GM21825 (cell line): ENCODE data around the gene ADGRV1.

Source experiments
- ATAC-seq: cut with Tn5 transposase; IDR thresholded peaks from one replicate; pipeline ENCODE4 v1.9.1; 2021; ENCODE audit warnings: mild to moderate bottlenecking, moderate library complexity; ENCODE audit not compliant: unreplicated experiment

The ADGRV1 gene

DNA sequence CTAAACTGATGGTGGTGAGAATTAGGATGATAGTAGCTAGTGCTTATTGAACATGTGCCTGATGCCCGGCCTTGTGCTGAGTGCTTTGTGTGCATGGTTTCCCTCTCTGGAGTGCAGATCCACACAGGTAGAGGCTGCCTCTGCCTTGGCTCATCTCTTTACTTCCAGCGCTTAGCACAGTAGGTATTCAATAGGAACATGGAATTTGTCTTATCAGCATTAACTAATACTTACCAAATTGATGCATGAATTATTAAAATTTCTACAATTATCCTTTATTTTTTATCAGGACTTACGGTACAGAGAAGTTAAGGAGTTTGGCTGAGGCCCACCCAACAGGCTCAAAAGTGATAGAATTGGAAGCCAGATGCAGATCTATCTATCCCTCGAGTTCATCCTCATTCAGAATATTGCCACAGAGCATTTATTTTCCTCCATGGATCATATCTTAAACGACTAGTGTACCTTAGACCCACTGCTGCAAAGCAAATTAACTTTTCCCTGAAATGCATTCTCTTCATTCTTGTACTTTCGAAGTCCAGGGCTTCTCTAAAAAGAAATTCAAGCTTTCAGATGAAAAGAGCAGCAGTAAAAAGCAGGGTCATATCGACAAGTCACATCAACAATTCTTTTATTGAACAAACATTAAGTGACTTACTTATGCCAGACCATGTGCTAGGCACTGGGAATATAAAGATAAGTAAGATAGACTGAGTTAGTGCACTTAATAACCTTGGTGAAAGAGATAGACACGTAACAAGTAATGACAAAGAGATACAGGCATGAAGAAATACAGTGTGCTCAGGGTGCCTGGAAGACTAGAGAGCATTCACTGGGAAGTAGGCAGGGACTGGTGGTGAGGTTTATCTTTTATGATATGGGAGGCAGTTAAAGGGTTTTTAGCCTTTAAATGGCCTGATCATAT, 534.5 kb downstream of the ADGRV1 start:
- ATAC-seq = no peak

DNA sequence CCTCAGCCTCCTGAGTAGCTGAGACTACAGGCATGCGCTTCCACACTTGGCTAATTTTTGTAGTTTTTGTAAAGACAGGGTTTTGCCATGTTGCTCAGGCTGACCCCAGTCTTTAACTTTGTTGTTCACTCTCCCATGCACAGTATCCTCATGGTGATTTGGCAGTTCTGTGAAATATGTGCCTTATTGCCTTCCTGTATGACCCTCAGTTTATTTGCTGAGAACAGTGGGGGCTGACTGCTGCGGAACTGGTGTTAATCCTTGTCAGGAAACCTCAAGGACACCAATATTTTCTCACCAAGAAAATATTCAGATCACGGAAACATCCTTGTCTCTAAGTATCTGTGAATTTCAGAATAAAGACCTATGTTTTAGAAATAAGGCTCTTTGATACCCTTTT, 536.7 kb downstream of the ADGRV1 start:
- ATAC-seq = no peak

- ATAC-seq = no peak
These were observed 537.3 kb downstream of the ADGRV1 start for GRCh38 chr5:91095786-91096385.

DNA sequence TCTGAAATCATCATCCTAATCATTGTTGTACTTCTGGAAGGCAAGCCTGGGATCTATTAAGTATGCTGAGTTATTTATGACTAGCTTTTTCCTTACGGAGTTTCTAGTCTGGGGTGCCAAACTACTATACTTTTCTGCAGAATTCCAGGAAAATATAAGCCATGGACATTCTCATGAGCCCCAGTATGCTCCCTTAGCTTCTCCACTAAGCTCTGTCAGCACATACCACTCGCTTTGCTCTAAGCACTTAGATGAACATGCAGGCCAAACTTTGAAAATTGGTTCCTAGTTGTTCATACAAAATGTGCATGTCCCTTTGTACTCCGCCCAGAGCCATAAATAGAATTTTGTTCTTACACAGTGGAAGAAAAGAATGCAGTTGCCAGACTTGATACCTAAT, 539.9 kb downstream of the ADGRV1 start:
- ATAC-seq = no peak

DNA sequence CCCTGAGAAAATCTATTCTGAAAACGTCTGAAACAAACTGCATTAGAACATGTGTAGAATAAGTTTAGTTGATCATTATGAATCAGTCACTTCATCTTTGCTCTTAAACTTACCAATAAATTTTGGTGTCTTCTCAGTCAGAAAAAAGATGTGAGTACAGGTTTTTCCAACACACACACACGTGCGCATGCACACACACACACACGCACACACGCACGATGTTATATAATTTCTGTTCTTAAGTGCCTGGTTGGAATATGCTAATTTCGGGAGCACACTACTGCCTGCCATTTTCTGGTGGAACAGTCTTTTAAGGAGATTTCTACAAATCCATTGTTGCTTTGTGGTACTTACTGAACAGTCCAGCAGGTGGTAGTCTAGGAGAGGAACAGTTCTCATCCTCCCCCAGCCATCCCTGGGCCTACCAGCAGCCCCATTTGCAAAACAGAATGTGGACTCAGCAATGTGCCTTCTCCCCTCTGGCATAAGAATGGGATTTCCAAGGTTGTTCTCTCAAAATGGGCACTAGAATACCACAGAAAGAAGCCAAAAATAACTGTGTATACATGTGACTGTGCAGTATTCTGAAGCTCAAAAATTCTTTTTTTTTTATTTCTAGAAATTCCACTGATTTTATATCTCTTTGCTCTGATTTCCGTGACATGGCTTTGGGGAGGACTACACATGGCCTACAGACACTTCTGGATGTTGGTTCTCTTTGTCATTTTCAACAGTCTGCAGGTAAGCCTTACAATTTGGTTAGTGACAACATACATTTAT, 543.2 kb downstream of the ADGRV1 start:
- peak; percentile 98 for ATAC-seq

- no peak for ATAC-seq
These were observed 544.9 kb downstream of the ADGRV1 start for GRCh38 chr5:91103353-91104061.

GRCh38 chr5:91104062-91104448, 545.5 kb downstream of the ADGRV1 start:
- no peak for ATAC-seq

- no peak for ATAC-seq
These were observed 548.4 kb downstream of the ADGRV1 start for GRCh38 chr5:91106842-91107511.

DNA sequence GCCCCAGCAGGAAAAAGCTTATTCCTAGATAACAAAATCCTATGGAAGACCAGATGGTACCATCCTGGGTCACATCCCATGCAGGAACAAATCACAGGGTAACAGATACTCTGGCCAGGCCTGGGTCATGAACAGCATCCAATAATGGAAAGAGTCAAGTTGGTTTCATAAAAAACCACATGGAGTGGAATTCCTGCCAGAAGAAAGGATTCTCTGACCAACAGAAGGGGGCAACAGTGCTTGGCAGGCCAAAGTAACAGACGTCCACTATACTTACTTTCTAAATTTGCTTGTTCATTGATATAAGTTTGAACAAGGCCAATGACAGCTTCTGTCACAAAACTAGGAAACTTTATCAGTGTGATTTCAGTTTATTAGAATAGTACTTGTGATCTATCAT, 551.0 kb downstream of the ADGRV1 start:
- ATAC-seq = no peak

GRCh38 chr5:91110686-91111085, 552.1 kb downstream of the ADGRV1 start:
- ATAC-seq = no peak

- ATAC-seq = no peak
These were observed 553.1 kb downstream of the ADGRV1 start for GRCh38 chr5:91111473-91112238.

DNA sequence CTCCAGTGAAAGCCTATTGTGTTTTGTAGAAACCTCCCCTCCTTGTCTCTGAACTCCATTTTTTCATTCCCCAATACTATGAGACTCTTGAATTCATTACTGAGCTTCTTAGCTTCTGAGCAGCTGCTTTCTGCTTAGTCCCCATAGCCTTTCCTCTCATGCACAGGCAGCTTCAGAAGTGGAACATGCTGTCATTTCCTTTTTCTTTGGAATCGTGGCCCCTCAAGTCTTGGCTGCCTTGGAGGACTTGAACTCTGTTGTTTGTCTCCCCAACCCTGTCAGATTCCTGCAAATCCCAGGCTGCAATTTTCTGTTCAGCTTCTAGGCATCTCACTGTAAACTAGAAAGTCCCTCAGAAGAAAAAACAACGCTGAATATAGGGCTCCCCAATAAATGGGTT, 556.1 kb downstream of the ADGRV1 start:
- no peak for ATAC-seq

DNA sequence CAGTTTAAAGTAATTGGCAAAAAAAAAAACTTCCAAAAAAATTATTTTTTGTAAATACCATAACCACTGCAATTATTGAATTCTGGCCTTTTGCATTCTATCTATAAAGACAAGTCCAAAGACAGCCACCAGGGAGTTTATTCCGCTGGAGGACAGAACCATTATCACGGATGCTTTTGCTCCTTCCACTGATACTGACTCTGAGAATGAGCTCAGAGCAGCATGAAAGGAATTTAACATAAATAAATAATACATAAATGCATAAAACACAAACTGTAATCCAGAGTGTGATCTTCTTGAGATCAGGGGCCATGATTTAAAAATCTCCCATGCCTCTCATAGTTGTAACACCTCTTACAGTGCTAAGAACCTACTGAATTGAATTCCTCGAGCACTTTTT, 559.8 kb downstream of the ADGRV1 start:
- ATAC-seq = no peak

- ATAC-seq = no peak
These were observed 560.2 kb downstream of the ADGRV1 start for GRCh38 chr5:91118796-91119195.

DNA sequence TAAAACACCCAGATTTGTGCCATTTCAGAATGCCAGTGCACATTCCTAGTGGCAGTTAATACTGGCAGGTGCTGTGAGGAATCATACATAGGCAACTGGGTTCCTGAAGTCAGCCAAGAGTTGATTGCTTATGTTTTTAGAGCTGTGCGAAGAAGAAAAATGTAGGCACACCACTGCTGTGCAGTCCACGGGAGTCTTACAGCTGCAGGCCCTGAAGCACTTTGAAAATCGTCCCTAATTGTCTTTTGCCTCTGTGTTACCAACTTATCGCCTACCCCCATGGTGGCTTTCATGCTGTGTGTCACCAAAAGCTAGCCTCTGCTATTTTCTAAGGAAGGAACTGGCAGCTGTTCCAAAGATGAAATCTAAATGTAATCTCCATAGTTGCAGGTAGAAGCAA, 560.6 kb downstream of the ADGRV1 start:
- ATAC-seq = no peak

DNA sequence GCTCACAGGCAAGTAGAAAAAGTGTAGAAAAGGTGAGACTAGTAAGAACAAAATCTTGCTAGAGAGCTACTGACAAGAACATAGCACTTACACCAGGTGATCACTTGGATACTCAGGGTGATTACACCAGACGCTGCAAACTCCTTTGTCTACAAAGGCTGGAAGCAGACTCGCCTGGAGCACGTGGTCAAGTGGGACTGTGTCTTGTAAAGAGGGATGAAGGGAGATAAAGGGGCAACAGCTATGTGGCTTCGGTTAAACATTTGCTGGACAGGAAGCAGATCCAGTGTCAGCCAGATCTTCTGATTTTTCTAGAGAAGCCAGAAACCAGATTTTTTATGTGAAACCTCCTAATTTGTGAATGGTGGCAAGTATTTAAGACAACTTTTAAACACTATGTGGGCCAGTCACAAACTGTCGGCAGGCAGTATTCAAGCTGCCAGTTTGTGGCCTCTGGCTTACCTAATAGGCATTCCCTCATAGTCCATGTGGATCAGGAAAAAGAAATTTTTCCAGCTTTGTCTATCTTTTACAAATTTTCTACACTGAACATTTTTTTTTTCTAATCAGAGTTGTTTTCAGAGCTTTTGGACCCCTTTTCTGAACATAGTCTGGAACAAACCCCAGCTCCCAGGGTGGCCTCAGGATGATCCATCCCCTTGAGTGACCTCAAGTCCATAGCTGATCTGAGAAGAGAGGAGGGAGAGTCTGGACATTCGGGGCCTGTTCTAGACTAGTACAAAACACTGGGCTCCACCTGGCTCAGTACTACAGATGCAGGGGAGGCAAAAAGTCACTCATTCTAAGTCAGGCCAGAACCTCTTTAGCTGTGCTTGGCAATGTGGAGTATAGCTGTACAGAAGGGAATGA, 561.6 kb downstream of the ADGRV1 start:
- ATAC-seq = no peak

DNA sequence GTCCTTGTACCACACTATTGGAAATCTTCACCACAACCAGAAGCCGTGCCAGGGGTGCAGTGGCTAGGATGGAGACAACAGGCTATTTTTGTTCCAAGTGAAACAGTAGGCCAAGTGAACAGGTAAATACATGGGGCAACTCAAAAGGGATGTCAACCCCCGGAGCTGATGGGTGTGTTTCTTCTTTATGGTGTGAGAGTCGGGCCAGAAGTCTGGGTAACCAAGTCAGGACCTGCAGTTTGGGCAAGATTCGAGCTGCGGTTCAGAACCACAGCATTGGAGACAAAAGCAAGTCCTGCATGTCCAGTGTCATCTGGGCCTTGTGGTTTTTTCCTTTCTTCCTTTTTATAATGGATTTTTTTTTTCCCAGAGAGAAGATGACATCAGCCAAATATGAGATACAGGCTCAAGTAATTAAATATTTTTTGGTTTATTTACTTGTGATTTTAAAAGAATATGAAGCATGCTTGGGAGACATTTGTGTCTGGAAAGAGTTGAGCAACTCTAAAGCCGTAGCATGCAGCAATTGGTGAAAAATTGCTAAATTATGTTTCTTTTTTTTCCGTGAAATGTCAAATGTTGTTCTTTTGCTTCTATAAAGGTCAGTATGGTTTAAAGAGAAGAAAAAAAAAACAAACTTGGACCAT, 562.9 kb downstream of the ADGRV1 start:
- no peak for ATAC-seq

DNA sequence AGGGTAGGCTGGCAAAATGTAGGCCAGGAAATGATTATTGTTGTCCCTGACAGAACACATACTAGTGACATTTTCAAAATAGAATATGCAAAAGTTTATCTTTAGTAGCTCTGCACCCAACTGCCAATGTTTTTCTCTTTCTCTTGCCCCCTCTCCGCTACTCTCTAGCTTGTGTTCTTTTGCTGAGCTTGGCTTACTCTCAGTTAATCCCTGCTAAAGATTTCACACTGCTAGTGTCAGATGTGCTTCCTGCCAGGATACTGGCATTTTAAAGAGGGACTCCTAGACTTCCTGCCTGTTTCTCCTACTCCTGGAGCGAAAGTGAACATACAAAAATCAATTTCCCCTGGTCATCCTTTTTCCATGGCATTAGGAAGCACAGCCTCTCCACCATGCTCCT, 564.1 kb downstream of the ADGRV1 start:
- ATAC-seq = no peak
